ENCODE data around the gene PPP1R3E.

The PPP1R3E gene

GRCh38 chr14:23248601-23249000 lies 54.1 kb downstream of the PPP1R3E start:
- DNase-seq (ENCODE audit: low spot score): no peak
